Testis (tissue), 3 donors: ENCODE measurements around the gene FBXO38. TPM values are rescaled to one million over a fixed set of nuclear protein-coding genes. Genes with fewer than 3 reads are reported as not detected.
A peak's percentile ranks its signal among the peaks of the same experiment; 100 is the strongest.

ENCODE experiments used
- DNase-seq: peaks from one replicate; pipeline ENCODE4 v3.0.0-alpha.2; 2019
- H3K27ac ChIP-seq, 2 donors: fragments of 200-600 bp; sonication (generic); one replicate each; pipeline ENCODE4 v1.5.1; 2019
- H3K27me3 ChIP-seq: fragments of 200-600 bp; sonication (generic); one replicate; pipeline ENCODE4 v1.5.1; 2019
- H3K36me3 ChIP-seq: fragments of 200-600 bp; sonication (generic); one replicate; pipeline ENCODE4 v1.5.1; 2017; ENCODE audit warnings: low read depth; ENCODE audit errors: missing control alignments
- H3K4me1 ChIP-seq: fragments of 200-600 bp; sonication (generic); one replicate; pipeline ENCODE4 v1.5.1; 2019
- H3K4me3 ChIP-seq, 2 donors: fragments of 200-600 bp; sonication (generic); one replicate each; pipeline ENCODE4 v1.5.1; 2017 to 2019
- H3K9me3 ChIP-seq: fragments of 200-600 bp; sonication (generic); one replicate; pipeline ENCODE4 v1.5.1; 2017
- POLR2A ChIP-seq: fragments of 450-650 bp; IDR thresholded peaks from one replicate; pipeline ENCODE4 v1.6.1; 2017; ENCODE audit warnings: antibody characterized with exemption, mild to moderate bottlenecking, moderate library complexity
- WGBS, 2 donors: methylation state at CpG; one replicate each; pipeline ENCODE4 v1.1.5; 2018; 5-methylcytosine and 5-hydroxymethylcytosine counted together
- intact Hi-C: fragments of 100-400 bp; cut with DNase I; formaldehyde crosslinking; loops from one replicate; pipeline ENCODE4 v1.15.1; 2023; ENCODE audit warnings: low total_unique reads
- polyA plus RNA-seq: library from polyadenylated mRNA; stranded (reverse); fragments of 350-450 nt; fragmentation: Illumina TruSeq; extraction: RNeasy Lipid Tissue Mini Kit (QIAGEN cat#74804); gene quantifications from one replicate; pipeline ENCODE4 v1.2.3, GENCODE V29; 2014; ENCODE audit warnings: low read depth, low replicate concordance; ENCODE audit not compliant: insufficient read depth
- total RNA-seq, 2 donors: library from RNA; depleted of rRNA; stranded (reverse); fragments of >200 nt; gene quantifications; one replicate each; pipeline ENCODE4 v1.2.3, GENCODE V29; 2016
- TF ChIP-seq, protein P1 (sequence below), 3 experiments: fragments of 450-650 bp in 2 of 3; fragments of 200-600 bp in 1 of 3; sonication (generic) in 1 of 3; IDR thresholded peaks; one replicate each; pipeline ENCODE4 v1.5.1; 2016 to 2019; ENCODE audit warnings: antibody characterized with exemption in 3 of 3, mild to moderate bottlenecking in 2 of 3, moderate library complexity in 1 of 3

FBXO38 gene
- total and polyA plus RNA-seq, 3 donors from 2014 or later, result 41.0 to 62.4 (median 57.8) TPM

DNA sequence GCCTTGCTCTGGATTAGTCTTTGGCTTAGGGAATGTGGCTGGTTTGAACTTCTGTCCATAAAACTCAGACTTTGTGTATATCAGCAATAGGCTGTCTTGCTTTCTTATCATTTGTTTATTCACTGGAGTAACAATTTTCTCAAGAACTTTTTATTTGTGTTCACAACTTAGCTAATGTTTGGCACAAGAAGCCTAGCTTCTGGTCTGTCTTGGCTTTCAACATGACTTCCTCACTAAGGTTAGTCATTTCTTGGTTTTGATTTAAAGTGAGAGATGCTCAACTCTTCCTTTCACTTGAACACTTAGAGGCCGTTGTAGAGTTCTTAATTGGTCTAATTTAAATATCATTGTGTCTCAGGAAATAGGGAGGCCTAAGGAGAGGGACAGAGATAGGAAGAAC, 4.9 kb downstream of the FBXO38 start:
- no peak for TF ChIP-seq POLR2A
- TF ChIP-seq, protein P1, sequence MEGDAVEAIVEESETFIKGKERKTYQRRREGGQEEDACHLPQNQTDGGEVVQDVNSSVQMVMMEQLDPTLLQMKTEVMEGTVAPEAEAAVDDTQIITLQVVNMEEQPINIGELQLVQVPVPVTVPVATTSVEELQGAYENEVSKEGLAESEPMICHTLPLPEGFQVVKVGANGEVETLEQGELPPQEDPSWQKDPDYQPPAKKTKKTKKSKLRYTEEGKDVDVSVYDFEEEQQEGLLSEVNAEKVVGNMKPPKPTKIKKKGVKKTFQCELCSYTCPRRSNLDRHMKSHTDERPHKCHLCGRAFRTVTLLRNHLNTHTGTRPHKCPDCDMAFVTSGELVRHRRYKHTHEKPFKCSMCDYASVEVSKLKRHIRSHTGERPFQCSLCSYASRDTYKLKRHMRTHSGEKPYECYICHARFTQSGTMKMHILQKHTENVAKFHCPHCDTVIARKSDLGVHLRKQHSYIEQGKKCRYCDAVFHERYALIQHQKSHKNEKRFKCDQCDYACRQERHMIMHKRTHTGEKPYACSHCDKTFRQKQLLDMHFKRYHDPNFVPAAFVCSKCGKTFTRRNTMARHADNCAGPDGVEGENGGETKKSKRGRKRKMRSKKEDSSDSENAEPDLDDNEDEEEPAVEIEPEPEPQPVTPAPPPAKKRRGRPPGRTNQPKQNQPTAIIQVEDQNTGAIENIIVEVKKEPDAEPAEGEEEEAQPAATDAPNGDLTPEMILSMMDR (IDR thresholded peaks at IDR 0.05), result no peak
- Histone ChIP-seq H3K9me3 (no peaks in the 10 kb centered on the region), H3K27me3 (no peaks in the 10 kb centered on the region), H3K4me3 (no peak overlapping the region), H3K27ac (no peak overlapping the region), H3K36me3 (no peaks in the 10 kb centered on the region), H3K4me1 (peaks cover 18% of the 10 kb centered on the region)
- 70 to 78% methylated on average over 1 of the region's 1 CpG for WGBS, 2 donors
- no peak for DNase-seq
- intact Hi-C loops, result no loop called here

DNA sequence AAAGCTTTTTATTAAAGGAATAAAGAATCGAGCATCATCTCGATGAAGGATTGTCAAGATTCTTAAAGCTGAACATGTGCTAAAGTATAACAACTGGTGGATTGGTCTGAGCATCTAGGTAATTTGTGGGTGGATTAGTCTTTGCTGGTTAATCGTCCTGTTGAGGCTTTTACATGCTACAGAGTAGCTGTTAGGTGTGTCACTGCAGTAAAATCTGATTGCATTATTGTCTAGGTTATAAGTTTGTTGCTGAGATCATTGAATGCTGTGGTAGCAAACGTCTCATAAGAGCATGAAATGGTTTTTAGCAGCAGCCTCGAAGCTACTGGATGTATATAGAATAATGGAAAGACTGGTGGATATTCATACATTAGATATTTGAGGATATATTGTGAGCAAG, 7.2 kb downstream of the FBXO38 start:
- intact Hi-C loops, result no loop called here
- Histone ChIP-seq H3K4me3 (no peak overlapping the region), H3K4me1 (peaks cover 5% of the 10 kb centered on the region), H3K27ac (peak overlapping the region in 1 of 2 donors; percentile 9), H3K9me3 (no peaks in the 10 kb centered on the region), H3K36me3 (no peaks in the 10 kb centered on the region), H3K27me3 (no peaks in the 10 kb centered on the region)
- WGBS, 2 donors, result 61 to 76% methylated on average over 5 of the region's 5 CpGs
- DNase-seq, result no peak
- TF ChIP-seq POLR2A, result no peak

DNA sequence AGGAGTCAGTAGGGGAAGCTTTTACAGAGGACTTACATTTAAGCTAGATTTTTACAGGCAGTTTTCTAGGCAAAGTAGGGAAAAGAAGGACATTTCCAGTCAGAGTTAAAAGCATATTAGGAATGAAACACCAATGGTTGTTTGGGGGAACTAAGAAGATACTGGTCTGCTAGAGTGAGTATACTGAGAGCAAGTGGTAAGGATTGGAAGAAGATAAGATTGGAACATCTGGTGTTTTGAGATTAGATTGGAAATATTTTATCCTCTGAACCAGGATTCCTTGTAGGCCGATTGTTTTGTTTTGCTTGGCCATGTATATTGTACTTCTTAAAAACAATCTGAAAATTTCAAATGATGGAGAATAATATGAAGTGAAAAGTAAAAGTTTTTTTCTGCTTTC, 7.7 kb downstream of the FBXO38 start:
- Histone ChIP-seq H3K4me3 (no peak overlapping the region), H3K9me3 (no peaks in the 10 kb centered on the region), H3K27me3 (no peaks in the 10 kb centered on the region), H3K27ac (peak overlapping the region in 1 of 2 donors; percentile 9), H3K4me1 (peaks cover 5% of the 10 kb centered on the region), H3K36me3 (no peaks in the 10 kb centered on the region)
- 36% methylated on average over 1 of the region's 1 CpG for WGBS, 2 donors
- DNase-seq, result no peak
- TF ChIP-seq, protein P1 (IDR thresholded peaks at IDR 0.05), result no peak
- no peak for TF ChIP-seq POLR2A
- intact Hi-C loops, result no loop called here

- WGBS, 2 donors, result 67 to 69% methylated on average over 3 of the region's 3 CpGs
These were observed 9.6 kb downstream of the FBXO38 start for GRCh38 chr5:148393390-148393741.

GRCh38 chr5:148394587-148395019, 10.8 kb downstream of the FBXO38 start:
- TF ChIP-seq, protein P1 (IDR thresholded peaks at IDR 0.05), result no peak
- TF ChIP-seq POLR2A, result no peak
- no peak overlapping the region for H3K4me3 ChIP-seq
- DNase-seq, result no peak
- H3K4me1 ChIP-seq, result peaks cover 5% of the 10 kb centered on the region
- WGBS, 2 donors, result 63 to 69% methylated on average over 3 of the region's 3 CpGs
- H3K27ac ChIP-seq, result no peak overlapping the region
- H3K27me3 ChIP-seq, result no peaks in the 10 kb centered on the region
- no peaks in the 10 kb centered on the region for H3K36me3 ChIP-seq
- no peaks in the 10 kb centered on the region for H3K9me3 ChIP-seq
- intact Hi-C loops, result no loop called here

More at GRCh38 chr5:148393390-148393741, 9.6 kb downstream of the FBXO38 start:
- H3K4me1 ChIP-seq, result peaks cover 5% of the 10 kb centered on the region
- intact Hi-C loops, result no loop called here
- DNase-seq, result no peak
- H3K27ac ChIP-seq, result no peak overlapping the region
- H3K27me3 ChIP-seq, result no peaks in the 10 kb centered on the region
- H3K4me3 ChIP-seq, result no peak overlapping the region
- TF ChIP-seq, protein P1 (IDR thresholded peaks at IDR 0.05), result no peak
- no peak for TF ChIP-seq POLR2A
- H3K9me3 ChIP-seq, result no peaks in the 10 kb centered on the region
- no peaks in the 10 kb centered on the region for H3K36me3 ChIP-seq
